HEK293 (cell line): ENCODE measurements around the gene CACNA1C.

ENCODE experiments used
- CTCF ChIA-PET: fragments of 350-600 bp; formaldehyde crosslinking; extraction: SDS; loops from one replicate; lab custom pipeline; 2021; ENCODE audit warnings: antibody characterized with exemption; lab: Yijun Ruan, JAX
- POLR2A ChIA-PET: fragments of 300-600 bp; formaldehyde crosslinking; extraction: SDS; loops from one replicate; lab custom pipeline; 2020; ENCODE audit warnings: antibody characterized with exemption, inconsistent platforms; lab: Yijun Ruan, JAX
- H3K27ac ChIP-seq: fragments of 200-500 bp; sonication (Bioruptor generic); 2 replicates; pipeline ENCODE4 v1.5.1; 2014; ENCODE audit warnings: low read depth, low read length, control low read depth, inconsistent platforms; ENCODE audit errors: extremely low read depth
- H3K36me3 ChIP-seq, 2 experiments: fragments of 200-500 bp in 1 of 2; sonication (Bioruptor generic) in 1 of 2; 1 replicate in 1 of 2; 2 replicates in 1 of 2; pipeline ENCODE4 v1.5.1; 2014 to 2017; ENCODE audit warnings: inconsistent platforms in 2 of 2, low read length in 2 of 2; ENCODE audit not compliant: control insufficient read depth in 2 of 2, insufficient read depth in 1 of 2
- H3K4me1 ChIP-seq: fragments of 200-500 bp; sonication (Bioruptor generic); 2 replicates; pipeline ENCODE4 v1.5.1; 2014; ENCODE audit warnings: mild to moderate bottlenecking, low read length, inconsistent platforms; ENCODE audit not compliant: control insufficient read depth, insufficient read depth
- H3K4me3 ChIP-seq: 2 replicates; pipeline ENCODE4 v1.5.1; 2011; ENCODE audit warnings: low read depth, mild to moderate bottlenecking, control low read depth, low read length, moderate library complexity
- H3K9me3 ChIP-seq: fragments of 200-500 bp; sonication (Bioruptor generic); 2 replicates; pipeline ENCODE4 v1.5.1; 2014; ENCODE audit warnings: low read depth, low read length, inconsistent platforms; ENCODE audit not compliant: control insufficient read depth, insufficient read depth
- BCL11B ChIP-seq: fragments of 450-650 bp; formaldehyde crosslinking; IDR thresholded peaks from 2 replicates; pipeline ENCODE4 v1.5.1; 2016; ENCODE audit warnings: low read depth, missing biosample characterization, missing genetic modification characterization
- HOXD13 ChIP-seq: sonication (generic); formaldehyde crosslinking; IDR thresholded peaks from 2 replicates; pipeline ENCODE4 v1.8.0; 2022; ENCODE audit warnings: missing genetic modification reagents, borderline replicate concordance
- OVOL3 ChIP-seq: fragments of 450-650 bp; formaldehyde crosslinking; IDR thresholded peaks from 2 replicates; pipeline ENCODE4 v1.5.1; 2016; ENCODE audit warnings: missing biosample characterization, missing genetic modification characterization
- TRIM28 ChIP-seq: IDR thresholded peaks from 2 replicates; pipeline ENCODE4 v1.6.1; 2011; ENCODE audit warnings: low read length, control low read depth, borderline replicate concordance
- YY2 ChIP-seq: fragments of 450-650 bp; formaldehyde crosslinking; IDR thresholded peaks from 2 replicates; pipeline ENCODE4 v1.5.1; 2016; ENCODE audit warnings: missing biosample characterization, missing genetic modification characterization
- ZNF2 ChIP-seq: fragments of 450-650 bp; formaldehyde crosslinking; IDR thresholded peaks from 2 replicates; pipeline ENCODE4 v1.5.1; 2016; ENCODE audit warnings: missing biosample characterization, missing genetic modification characterization
- ZNF202 ChIP-seq: fragments of 450-650 bp; formaldehyde crosslinking; IDR thresholded peaks from 2 replicates; pipeline ENCODE4 v1.5.1; 2016; ENCODE audit warnings: missing biosample characterization, missing genetic modification characterization, borderline replicate concordance
- ZNF211 ChIP-seq: fragments of 450-650 bp; formaldehyde crosslinking; IDR thresholded peaks from 2 replicates; pipeline ENCODE4 v1.5.1; 2016; ENCODE audit warnings: low read depth, missing biosample characterization, missing genetic modification characterization
- ZNF248 ChIP-seq: fragments of 450-650 bp; formaldehyde crosslinking; IDR thresholded peaks from 2 replicates; pipeline ENCODE4 v1.5.1; 2017; ENCODE audit warnings: missing biosample characterization, missing genetic modification characterization
- ZNF302 ChIP-seq: fragments of 450-650 bp; formaldehyde crosslinking; IDR thresholded peaks from 2 replicates; pipeline ENCODE4 v1.5.1; 2016; ENCODE audit warnings: missing biosample characterization, missing genetic modification characterization, low read depth
- ZNF341 ChIP-seq: fragments of 450-650 bp; formaldehyde crosslinking; IDR thresholded peaks from 2 replicates; pipeline ENCODE4; 2016; ENCODE audit warnings: low read depth, missing biosample characterization, missing genetic modification characterization
- ZNF354C ChIP-seq: fragments of 450-650 bp; formaldehyde crosslinking; IDR thresholded peaks from 2 replicates; pipeline ENCODE4 v1.5.1; 2016; ENCODE audit warnings: missing biosample characterization, missing genetic modification characterization, low read depth, borderline replicate concordance
- ZNF48 ChIP-seq: fragments of 450-650 bp; formaldehyde crosslinking; IDR thresholded peaks from 2 replicates; pipeline ENCODE4 v1.5.1; 2016; ENCODE audit warnings: missing biosample characterization, missing genetic modification characterization
- ZNF514 ChIP-seq: fragments of 450-650 bp; formaldehyde crosslinking; IDR thresholded peaks from 2 replicates; pipeline ENCODE4 v1.5.1; 2016; ENCODE audit warnings: missing biosample characterization, missing genetic modification characterization
- ZNF600 ChIP-seq: fragments of 450-650 bp; formaldehyde crosslinking; IDR thresholded peaks from 2 replicates; pipeline ENCODE4 v1.5.1; 2016; ENCODE audit warnings: missing biosample characterization, missing genetic modification characterization
- ZNF629 ChIP-seq: fragments of 450-650 bp; formaldehyde crosslinking; IDR thresholded peaks from 2 replicates; pipeline ENCODE4 v1.5.1; 2017; ENCODE audit warnings: missing biosample characterization, missing genetic modification characterization
- ZNF660 ChIP-seq: fragments of 450-650 bp; IDR thresholded peaks from 2 replicates; pipeline ENCODE4 v1.5.1; 2018; ENCODE audit warnings: missing biosample characterization, mild to moderate bottlenecking, missing genetic modification characterization
- ZNF670 ChIP-seq: fragments of 450-650 bp; formaldehyde crosslinking; IDR thresholded peaks from 2 replicates; pipeline ENCODE4 v1.5.1; 2016; ENCODE audit warnings: missing biosample characterization, missing genetic modification characterization, low read depth
- ZNF701 ChIP-seq: fragments of 450-650 bp; formaldehyde crosslinking; IDR thresholded peaks from 2 replicates; pipeline ENCODE4 v1.5.1; 2016; ENCODE audit warnings: missing biosample characterization, missing genetic modification characterization
- ZNF776 ChIP-seq: fragments of 450-650 bp; formaldehyde crosslinking; IDR thresholded peaks from 2 replicates; pipeline ENCODE4 v1.5.0; 2017; ENCODE audit warnings: missing biosample characterization, missing genetic modification characterization, borderline replicate concordance
- ZNF777 ChIP-seq: fragments of 450-650 bp; formaldehyde crosslinking; IDR thresholded peaks from 2 replicates; pipeline ENCODE4 v1.5.1; 2017; ENCODE audit warnings: missing biosample characterization, missing genetic modification characterization, borderline replicate concordance
- TF ChIP-seq, protein P1 (sequence below): fragments of 450-650 bp; formaldehyde crosslinking; IDR thresholded peaks from 2 replicates; pipeline ENCODE4 v1.5.1; 2016; ENCODE audit warnings: missing biosample characterization, missing genetic modification characterization, low read depth
- TF ChIP-seq, protein P2 (sequence below): fragments of 450-650 bp; formaldehyde crosslinking; IDR thresholded peaks from 2 replicates; pipeline ENCODE4 v1.5.1; 2017; ENCODE audit warnings: missing biosample characterization, missing genetic modification characterization
- TF ChIP-seq, protein P3 (sequence below): fragments of 450-650 bp; formaldehyde crosslinking; IDR thresholded peaks from 2 replicates; pipeline ENCODE4 v1.5.1; 2017; ENCODE audit warnings: missing biosample characterization, missing genetic modification characterization
- TF ChIP-seq, protein P4 (sequence below): fragments of 450-650 bp; formaldehyde crosslinking; IDR thresholded peaks from 2 replicates; pipeline ENCODE4 v1.5.1; 2017; ENCODE audit warnings: missing biosample characterization, missing genetic modification characterization

The CACNA1C gene

DNA sequence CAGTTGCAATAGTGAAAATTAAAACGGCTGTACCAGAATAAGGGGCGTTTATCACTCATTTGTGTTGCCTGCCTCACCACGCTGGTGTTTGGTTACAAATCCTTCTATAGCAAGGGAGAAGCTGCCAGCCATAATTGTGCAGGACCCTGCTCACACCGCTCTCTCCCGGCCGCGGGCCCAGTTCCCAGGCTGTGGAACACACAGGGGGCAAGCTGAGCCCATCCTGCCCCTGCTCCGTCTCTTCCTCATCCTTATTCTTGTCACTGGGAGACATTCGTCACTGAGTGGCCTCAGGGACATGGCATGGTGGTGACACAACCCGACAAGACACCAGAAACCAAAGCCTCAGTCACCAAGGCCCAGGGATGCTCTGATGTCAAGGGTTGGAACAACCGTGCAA, 625.6 kb downstream of the CACNA1C start (continued):
- TF ChIP-seq, protein P1, sequence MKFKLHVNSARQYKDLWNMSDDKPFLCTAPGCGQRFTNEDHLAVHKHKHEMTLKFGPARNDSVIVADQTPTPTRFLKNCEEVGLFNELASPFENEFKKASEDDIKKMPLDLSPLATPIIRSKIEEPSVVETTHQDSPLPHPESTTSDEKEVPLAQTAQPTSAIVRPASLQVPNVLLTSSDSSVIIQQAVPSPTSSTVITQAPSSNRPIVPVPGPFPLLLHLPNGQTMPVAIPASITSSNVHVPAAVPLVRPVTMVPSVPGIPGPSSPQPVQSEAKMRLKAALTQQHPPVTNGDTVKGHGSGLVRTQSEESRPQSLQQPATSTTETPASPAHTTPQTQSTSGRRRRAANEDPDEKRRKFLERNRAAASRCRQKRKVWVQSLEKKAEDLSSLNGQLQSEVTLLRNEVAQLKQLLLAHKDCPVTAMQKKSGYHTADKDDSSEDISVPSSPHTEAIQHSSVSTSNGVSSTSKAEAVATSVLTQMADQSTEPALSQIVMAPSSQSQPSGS (tag by site-specific recombination) = no peak
- TF ChIP-seq ZNF670 (tag by site-specific recombination) (no peak), ZNF341 (tag by site-specific recombination) (no peak), ZNF302 (tag by site-specific recombination) (no peak), ZNF777 (tag by site-specific recombination) (no peak), HOXD13 (CRISPR knock-in tag) (no peak), OVOL3 (tag by site-specific recombination) (no peak)
- TF ChIP-seq, protein P2, sequence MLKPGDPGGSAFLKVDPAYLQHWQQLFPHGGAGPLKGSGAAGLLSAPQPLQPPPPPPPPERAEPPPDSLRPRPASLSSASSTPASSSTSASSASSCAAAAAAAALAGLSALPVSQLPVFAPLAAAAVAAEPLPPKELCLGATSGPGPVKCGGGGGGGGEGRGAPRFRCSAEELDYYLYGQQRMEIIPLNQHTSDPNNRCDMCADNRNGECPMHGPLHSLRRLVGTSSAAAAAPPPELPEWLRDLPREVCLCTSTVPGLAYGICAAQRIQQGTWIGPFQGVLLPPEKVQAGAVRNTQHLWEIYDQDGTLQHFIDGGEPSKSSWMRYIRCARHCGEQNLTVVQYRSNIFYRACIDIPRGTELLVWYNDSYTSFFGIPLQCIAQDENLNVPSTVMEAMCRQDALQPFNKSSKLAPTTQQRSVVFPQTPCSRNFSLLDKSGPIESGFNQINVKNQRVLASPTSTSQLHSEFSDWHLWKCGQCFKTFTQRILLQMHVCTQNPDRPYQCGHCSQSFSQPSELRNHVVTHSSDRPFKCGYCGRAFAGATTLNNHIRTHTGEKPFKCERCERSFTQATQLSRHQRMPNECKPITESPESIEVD (tag by site-specific recombination) = no peak
- TF ChIP-seq, protein P3, sequence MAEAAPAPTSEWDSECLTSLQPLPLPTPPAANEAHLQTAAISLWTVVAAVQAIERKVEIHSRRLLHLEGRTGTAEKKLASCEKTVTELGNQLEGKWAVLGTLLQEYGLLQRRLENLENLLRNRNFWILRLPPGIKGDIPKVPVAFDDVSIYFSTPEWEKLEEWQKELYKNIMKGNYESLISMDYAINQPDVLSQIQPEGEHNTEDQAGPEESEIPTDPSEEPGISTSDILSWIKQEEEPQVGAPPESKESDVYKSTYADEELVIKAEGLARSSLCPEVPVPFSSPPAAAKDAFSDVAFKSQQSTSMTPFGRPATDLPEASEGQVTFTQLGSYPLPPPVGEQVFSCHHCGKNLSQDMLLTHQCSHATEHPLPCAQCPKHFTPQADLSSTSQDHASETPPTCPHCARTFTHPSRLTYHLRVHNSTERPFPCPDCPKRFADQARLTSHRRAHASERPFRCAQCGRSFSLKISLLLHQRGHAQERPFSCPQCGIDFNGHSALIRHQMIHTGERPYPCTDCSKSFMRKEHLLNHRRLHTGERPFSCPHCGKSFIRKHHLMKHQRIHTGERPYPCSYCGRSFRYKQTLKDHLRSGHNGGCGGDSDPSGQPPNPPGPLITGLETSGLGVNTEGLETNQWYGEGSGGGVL (tag by site-specific recombination) = no peak

DNA sequence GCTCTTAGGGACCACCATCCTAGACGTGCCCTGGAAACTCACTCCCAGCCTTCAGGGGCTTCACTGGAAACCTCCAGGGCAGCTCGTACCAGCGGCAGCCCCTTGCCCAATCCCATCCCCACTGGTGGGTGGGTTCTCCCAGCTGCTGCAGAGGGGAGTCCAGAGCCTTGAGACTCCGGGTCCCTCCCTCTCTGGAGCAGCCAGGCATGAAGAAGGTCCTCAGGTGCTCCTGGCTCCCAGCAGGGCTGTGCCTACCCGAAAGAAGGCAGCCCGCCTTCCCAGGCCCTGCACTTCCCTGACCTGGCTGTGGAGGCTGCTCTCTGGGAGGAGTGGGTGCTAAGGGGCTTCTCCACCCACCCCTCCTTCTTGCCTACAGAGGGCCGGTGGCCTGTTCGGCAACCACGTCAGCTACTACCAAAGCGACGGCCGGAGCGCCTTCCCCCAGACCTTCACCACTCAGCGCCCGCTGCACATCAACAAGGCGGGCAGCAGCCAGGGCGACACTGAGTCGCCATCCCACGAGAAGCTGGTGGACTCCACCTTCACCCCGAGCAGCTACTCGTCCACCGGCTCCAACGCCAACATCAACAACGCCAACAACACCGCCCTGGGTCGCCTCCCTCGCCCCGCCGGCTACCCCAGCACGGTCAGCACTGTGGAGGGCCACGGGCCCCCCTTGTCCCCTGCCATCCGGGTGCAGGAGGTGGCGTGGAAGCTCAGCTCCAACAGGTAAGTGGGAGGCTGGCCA, 626.5 kb downstream of the CACNA1C start:
- H3K9me3 ChIP-seq = no peaks in the 10 kb centered on the region
- no peaks in the 10 kb centered on the region for H3K4me1 ChIP-seq
- no peaks in the 10 kb centered on the region for H3K36me3 ChIP-seq
- no peak overlapping the region for H3K27ac ChIP-seq
- H3K4me3 ChIP-seq = no peak overlapping the region
- TF ChIP-seq ZNF248 (tag by site-specific recombination) (no peak), ZNF2 (tag by site-specific recombination) (no peak), BCL11B (no peak), ZNF777 (tag by site-specific recombination) (no peak), ZNF629 (tag by site-specific recombination) (no peak), ZNF514 (tag by site-specific recombination) (no peak), ZNF202 (tag by site-specific recombination) (no peak), ZNF660 (no peak), ZNF211 (tag by site-specific recombination) (no peak), YY2 (tag by site-specific recombination) (no peak), ZNF354C (tag by site-specific recombination) (no peak), ZNF48 (tag by site-specific recombination) (no peak), TRIM28 (no peak), ZNF776 (tag by site-specific recombination) (no peak), ZNF302 (tag by site-specific recombination) (no peak), ZNF701 (tag by site-specific recombination) (no peak), ZNF600 (tag by site-specific recombination) (no peak)
- TF ChIP-seq, protein P4, sequence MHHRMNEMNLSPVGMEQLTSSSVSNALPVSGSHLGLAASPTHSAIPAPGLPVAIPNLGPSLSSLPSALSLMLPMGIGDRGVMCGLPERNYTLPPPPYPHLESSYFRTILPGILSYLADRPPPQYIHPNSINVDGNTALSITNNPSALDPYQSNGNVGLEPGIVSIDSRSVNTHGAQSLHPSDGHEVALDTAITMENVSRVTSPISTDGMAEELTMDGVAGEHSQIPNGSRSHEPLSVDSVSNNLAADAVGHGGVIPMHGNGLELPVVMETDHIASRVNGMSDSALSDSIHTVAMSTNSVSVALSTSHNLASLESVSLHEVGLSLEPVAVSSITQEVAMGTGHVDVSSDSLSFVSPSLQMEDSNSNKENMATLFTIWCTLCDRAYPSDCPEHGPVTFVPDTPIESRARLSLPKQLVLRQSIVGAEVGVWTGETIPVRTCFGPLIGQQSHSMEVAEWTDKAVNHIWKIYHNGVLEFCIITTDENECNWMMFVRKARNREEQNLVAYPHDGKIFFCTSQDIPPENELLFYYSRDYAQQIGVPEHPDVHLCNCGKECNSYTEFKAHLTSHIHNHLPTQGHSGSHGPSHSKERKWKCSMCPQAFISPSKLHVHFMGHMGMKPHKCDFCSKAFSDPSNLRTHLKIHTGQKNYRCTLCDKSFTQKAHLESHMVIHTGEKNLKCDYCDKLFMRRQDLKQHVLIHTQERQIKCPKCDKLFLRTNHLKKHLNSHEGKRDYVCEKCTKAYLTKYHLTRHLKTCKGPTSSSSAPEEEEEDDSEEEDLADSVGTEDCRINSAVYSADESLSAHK (tag by site-specific recombination) = no peak
- TF ChIP-seq, protein P2 (tag by site-specific recombination) = no peak
- ChIA-PET POLR2A (no interaction called here), CTCF (no interaction called here)
